ENCODE results near the gene RPL15.

GRCh38 chr3:23941440-23941839, 24.5 kb downstream of the RPL15 start:
- TF ChIP-seq CTCF (optimal IDR thresholded peaks at IDR 0.05 in 1 of 3, IDR thresholded peaks at IDR 0.05 in 1 of 3, conservative IDR thresholded peaks at IDR 0.05 in 1 of 3; ENCODE audit: extremely low read depth in 1 of 3, insufficient read depth in 2 of 3, low read length in 3 of 3) (no peak), EZH2 (IDR thresholded peaks at IDR 0.05; ENCODE audit: low read length) (no peak)
